Keratinocyte (primary cell): ENCODE measurements around the gene RPUSD4.

ENCODE experiments used
- CTCF ChIP-seq, 3 experiments: IDR thresholded peaks in 1 of 3; conservative IDR thresholded peaks in 1 of 3; optimal IDR thresholded peaks in 1 of 3; 2 replicates in 2 of 3; 3 replicates in 1 of 3; pipeline versions ENCODE3 to v1.5.1; 2011; ENCODE audit warnings: low read length in 3 of 3, mild to moderate bottlenecking in 3 of 3, moderate library complexity in 2 of 3, control low read depth in 1 of 3, inconsistent platforms in 1 of 3; ENCODE audit not compliant: insufficient read depth in 2 of 3; ENCODE audit errors: extremely low read depth in 1 of 3
- EZH2 ChIP-seq: IDR thresholded peaks from one replicate; pipeline ENCODE4 v1.6.1; 2012; ENCODE audit warnings: inconsistent platforms, mild to moderate bottlenecking, low read length, moderate library complexity

- TF ChIP-seq CTCF (optimal IDR thresholded peaks at IDR 0.05 in 1 of 3, IDR thresholded peaks at IDR 0.05 in 1 of 3, conservative IDR thresholded peaks at IDR 0.05 in 1 of 3; ENCODE audit: extremely low read depth in 1 of 3, insufficient read depth in 2 of 3, low read length in 3 of 3) (no peak), EZH2 (no peak)
Observed at GRCh38 chr11:126155402-126156187, 55.9 kb downstream of the RPUSD4 start.
